ENCODE results near the gene GPHN.

DNA sequence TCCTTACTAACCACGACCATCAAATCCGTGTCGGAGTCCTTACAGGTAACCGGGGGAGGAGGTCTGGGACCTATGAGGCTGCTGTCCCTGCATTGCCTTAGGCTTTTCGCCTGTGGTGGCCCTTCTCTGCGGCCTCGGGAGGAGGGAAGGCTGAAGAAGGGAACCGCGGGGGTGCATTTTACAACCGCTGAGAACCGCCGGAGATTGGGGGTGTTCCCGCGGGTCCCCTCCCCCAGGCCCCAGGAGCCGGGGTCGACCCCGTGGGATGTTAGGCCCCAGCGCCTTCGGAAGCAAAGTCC, 549 bp downstream of the GPHN start:
- no peak for TF ChIP-seq FOS (IDR thresholded peaks at IDR 0.05; ENCODE audit: borderline replicate concordance, extremely low read depth, insufficient read length)
- TF ChIP-seq, protein P1, sequence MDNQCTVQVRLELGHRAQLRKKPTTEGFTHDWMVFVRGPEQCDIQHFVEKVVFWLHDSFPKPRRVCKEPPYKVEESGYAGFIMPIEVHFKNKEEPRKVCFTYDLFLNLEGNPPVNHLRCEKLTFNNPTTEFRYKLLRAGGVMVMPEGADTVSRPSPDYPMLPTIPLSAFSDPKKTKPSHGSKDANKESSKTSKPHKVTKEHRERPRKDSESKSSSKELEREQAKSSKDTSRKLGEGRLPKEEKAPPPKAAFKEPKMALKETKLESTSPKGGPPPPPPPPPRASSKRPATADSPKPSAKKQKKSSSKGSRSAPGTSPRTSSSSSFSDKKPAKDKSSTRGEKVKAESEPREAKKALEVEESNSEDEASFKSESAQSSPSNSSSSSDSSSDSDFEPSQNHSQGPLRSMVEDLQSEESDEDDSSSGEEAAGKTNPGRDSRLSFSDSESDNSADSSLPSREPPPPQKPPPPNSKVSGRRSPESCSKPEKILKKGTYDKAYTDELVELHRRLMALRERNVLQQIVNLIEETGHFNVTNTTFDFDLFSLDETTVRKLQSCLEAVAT (IDR thresholded peaks at IDR 0.05), result no peak
- no peak for TF ChIP-seq ETV6 (conservative IDR thresholded peaks at IDR 0.05 in 1 of 2, IDR thresholded peaks at IDR 0.05 in 1 of 2; ENCODE audit: borderline replicate concordance in 1 of 2, low read depth in 1 of 2)
- TF ChIP-seq, protein P2, sequence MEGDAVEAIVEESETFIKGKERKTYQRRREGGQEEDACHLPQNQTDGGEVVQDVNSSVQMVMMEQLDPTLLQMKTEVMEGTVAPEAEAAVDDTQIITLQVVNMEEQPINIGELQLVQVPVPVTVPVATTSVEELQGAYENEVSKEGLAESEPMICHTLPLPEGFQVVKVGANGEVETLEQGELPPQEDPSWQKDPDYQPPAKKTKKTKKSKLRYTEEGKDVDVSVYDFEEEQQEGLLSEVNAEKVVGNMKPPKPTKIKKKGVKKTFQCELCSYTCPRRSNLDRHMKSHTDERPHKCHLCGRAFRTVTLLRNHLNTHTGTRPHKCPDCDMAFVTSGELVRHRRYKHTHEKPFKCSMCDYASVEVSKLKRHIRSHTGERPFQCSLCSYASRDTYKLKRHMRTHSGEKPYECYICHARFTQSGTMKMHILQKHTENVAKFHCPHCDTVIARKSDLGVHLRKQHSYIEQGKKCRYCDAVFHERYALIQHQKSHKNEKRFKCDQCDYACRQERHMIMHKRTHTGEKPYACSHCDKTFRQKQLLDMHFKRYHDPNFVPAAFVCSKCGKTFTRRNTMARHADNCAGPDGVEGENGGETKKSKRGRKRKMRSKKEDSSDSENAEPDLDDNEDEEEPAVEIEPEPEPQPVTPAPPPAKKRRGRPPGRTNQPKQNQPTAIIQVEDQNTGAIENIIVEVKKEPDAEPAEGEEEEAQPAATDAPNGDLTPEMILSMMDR (IDR thresholded peaks at IDR 0.05 in 2 of 3, conservative IDR thresholded peaks at IDR 0.05 in 1 of 3; ENCODE audit: control insufficient read depth in 2 of 3, extremely low read depth in 1 of 3, insufficient read depth in 1 of 3, low read depth in 3 of 3, low read length in 3 of 3), result no peak
- TF ChIP-seq SPI1 (IDR thresholded peaks at IDR 0.05; ENCODE audit: borderline replicate concordance, insufficient read depth, low read depth, low read length), result no peak
- TF ChIP-seq ASH2L (IDR thresholded peaks at IDR 0.05; ENCODE audit: borderline replicate concordance, low read depth), result 0 out of 2 replicates have a peak, but pooled peaks have one; percentile 10
- no peak for TF ChIP-seq NFYA (IDR thresholded peaks at IDR 0.05; ENCODE audit: borderline replicate concordance, low read depth, low read length)
